GM15510 (cell line): Measurements from ENCODE around the gene SLC25A27.

Experiments used
- POLR2A ChIP-seq: IDR thresholded peaks from 3 replicates; pipeline ENCODE4 v1.6.1; 2011; ENCODE audit warnings: borderline replicate concordance; ENCODE audit not compliant: insufficient read length; ENCODE audit errors: extremely low read depth

The SLC25A27 gene, protein sequence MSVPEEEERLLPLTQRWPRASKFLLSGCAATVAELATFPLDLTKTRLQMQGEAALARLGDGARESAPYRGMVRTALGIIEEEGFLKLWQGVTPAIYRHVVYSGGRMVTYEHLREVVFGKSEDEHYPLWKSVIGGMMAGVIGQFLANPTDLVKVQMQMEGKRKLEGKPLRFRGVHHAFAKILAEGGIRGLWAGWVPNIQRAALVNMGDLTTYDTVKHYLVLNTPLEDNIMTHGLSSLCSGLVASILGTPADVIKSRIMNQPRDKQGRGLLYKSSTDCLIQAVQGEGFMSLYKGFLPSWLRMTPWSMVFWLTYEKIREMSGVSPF

DNA sequence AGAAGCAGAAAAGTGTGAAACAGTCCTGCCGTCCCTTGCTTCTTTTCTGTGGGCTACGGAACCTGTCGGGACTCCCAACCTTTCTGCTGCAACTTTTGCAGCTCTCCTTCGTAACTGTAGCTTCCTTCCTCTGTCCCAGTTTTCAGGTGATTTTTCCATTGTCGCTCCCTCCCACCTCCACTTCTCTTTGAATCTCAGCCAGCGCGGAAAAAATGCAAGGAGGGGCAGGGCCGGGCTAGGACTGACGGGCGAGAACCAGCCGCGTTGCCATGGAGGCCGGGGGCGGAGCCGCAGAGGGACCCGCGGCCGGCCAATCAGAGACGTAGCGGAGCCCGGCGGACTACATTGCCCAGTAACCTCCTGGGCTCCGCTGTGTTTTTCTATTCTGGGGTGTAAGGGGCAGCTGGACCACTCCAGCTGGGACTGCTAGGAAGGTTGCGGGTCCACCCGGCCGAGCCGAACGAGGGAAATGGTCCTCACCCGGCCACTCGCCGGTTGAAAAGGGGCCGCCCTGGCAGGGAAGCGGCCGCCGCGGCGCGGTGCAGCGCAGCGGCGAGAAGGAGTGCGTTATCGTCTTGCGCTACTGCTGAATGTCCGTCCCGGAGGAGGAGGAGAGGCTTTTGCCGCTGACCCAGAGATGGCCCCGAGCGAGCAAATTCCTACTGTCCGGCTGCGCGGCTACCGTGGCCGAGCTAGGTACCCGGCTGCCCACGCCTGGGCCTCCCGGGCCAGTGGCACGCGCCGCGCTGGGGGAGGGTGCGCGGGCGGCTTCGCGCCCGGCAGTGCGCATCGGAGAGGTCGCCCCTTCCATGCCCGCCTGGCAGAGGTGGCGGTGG lies at the start of gene SLC25A27, which contains the start of gene CYP39A1:
Gene SLC25A27 (plus strand): TSS at position 373 of the 836 bp plus-strand sequence. CDS start 218 bp downstream, at position 591.
Gene CYP39A1 (minus strand): TSS at position 216 of the 836 bp plus-strand sequence. CDS start 236 bp downstream, outside the sequence.
- TF ChIP-seq POLR2A = no peak

DNA sequence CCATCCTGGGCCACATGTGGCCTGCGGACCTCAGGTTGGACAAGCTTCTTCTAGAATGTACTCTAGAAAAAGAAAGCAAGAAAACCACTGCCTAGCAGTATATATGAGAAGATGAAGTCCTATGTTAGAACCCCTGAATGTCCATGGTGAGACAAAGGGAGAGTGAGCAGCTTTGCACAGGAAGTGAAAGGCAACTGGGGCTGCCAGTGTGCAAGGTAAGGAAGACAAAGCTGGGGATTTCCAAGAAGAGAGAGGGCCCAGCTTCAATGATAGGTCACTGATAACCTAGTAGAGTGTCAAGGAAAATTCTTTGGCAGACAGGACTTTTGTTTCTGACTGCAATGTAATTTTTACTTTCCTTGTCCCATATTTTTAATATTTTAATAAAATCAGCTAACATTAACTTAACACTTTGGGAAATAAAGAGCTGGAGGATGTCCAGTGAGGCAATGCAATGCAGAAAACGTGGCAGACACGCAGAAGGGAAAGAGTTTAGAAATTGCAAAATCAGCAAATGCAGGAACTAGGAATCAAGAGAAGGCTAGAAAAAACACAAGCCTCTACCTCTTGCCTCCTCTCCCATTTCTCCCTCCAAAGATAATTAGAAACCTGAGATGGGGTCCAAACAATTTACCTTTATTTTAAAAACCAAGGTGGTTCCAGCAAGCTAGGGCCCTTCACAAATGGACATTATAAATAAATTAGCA lies 47.5 kb upstream of the SLC25A27 start:
- TF ChIP-seq POLR2A = no peak

DNA sequence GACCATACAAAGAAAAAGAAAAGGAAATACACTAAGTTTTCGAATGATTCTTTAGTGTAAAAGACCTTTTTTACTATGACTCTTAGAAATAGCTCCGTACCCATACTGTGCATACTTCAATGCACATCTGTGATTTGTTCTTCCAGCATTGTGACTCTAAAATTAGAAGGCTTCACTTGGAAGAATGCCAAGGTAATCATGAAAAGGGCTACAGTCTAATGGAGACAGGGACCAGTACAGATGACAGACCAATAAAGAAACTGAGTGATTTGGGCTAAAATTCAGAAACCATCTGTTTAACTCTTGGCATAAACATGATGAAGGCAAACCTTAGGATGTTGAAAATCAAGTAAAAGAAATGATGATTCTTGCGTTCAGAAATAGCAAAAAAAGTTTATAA lies 46.4 kb upstream of the SLC25A27 start:
- TF ChIP-seq POLR2A = no peak

DNA sequence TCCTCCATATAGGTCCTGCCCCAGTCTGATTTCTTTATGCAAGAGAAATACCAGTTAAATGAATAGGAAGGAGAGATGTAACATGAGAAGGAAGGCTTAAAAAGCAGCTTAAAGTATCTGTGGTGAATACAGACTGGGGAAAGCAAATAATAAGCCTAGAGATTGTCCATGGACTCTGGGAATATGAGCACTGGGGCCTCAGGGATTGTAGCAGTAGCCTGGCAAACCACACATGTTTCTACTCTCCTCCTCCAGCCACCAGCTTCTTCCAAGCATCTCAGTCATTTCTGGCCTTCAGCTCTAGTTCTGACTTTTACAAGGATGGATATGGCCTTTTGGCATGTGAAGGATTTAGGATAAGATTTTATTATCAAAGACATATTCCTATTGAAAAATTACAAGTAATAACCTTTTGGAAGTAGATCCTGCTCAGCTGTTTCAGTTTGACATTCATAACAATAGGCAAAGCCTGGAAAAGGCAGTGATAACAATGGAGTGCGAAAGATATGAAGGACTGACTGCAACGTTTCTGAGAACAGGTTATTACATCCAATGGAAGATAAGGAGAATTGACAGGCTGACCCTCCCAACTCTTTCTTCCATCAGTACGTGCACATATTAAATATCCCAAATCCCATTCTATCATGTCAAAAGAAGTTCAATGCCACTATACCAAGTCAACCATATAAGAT lies 41.8 kb upstream of the SLC25A27 start:
- TF ChIP-seq POLR2A = no peak

DNA sequence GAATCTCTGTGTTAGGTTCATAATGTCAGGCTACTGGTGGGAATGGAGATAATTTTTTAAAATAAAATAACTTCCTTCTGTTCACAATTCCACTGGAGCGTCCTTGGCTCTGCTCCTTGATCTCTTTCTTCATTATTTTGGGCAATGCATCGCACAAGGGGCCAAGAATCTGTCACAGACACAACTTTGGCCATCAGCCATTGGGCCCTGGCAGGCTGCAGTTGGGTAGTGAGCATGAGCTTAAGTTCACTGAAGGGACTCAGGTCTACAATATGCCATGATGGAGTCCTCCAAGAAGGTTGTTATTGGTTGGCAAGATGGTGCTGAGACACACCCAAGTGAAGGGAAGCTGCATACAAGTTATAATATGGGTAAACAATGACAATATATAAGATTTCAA lies 40.1 kb upstream of the SLC25A27 start:
- TF ChIP-seq POLR2A = no peak

DNA sequence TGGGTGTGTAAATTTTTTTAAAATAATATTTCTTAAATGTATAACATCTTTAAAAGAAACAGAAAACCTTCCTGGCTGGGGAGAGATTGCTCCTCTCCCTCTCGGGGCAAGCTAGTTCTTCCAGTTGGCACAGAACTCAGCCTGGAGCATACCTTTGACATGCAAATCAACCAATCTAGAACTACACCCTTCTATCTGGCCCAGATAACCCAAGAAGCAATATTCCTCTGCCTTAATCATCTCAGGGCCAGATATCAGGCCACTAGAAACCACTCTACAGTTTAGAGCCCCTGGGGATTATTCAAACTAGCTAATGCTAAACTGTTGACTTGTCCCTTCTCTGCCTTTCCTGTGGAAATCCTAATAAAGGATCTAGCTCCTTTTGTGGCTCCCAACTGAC lies 34.0 kb upstream of the SLC25A27 start:
- TF ChIP-seq POLR2A = no peak

DNA sequence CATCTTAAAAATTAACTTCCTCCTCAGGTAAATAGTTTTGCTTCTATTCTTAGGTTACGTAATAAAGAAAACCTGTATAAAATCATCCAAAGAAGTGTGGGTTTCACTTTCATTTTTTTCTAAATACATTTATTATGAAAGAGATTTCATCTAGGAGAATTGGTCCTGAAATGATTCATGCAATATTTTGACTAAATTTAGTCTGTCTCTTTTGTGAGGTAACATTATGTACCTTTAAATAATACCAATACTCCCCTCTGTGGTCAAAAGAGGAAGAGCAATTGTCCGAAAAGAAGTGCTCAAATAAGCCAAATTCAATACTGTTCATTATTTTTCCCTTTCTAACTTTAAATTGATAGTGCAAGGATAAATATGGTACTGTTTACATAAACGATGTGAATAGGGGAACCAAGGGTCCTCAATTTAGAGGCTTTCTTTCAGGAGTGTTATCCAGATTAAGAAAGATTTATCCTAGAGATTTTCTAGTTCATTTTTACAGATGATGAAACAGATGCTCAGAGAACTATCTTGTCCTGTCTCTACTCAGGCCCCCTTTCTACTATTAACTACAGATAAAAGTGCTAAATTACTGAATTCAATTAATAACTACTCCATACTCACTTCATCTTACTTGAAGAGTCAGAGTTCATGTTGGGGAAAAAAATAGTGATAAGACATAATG lies 26.4 kb upstream of the SLC25A27 start:
- TF ChIP-seq POLR2A = no peak

DNA sequence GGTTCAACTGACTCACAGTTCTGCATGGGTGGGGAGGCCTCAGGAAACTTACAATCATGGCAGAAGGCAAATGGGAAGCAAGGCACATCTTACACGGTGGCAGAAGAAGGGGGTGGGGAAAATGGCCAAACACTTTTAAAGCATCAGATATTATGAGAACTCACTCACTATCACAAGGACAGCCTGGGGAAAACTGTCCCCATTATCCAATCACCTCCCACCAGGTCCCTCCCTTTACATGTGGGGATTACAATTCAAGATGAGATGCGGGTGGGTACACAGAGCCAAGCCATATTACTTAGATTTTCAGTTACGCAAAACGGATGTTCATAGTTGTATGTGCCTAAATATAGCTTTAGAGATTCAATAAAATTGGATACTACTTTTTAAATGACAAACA lies 25.8 kb upstream of the SLC25A27 start:
- no peak for TF ChIP-seq POLR2A

DNA sequence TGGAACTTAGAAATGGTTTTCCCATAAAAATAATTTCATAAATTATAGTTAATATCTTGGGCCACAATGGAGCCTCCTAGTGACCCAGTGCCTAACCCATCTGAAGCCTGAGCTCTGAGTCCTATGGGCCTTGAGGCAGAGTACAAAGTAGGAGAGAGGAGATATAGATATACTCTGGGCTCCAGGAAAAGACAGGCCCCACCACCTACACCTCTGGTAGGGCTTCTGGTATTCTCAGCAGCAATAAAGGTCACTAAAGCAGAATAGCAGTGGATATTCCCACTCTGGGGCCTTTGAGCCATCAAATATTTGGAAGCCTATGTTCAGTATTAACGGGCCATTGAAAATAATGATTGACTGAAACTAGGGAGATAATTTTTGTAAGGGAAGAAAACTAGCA lies 24.3 kb upstream of the SLC25A27 start:
- no peak for TF ChIP-seq POLR2A

DNA sequence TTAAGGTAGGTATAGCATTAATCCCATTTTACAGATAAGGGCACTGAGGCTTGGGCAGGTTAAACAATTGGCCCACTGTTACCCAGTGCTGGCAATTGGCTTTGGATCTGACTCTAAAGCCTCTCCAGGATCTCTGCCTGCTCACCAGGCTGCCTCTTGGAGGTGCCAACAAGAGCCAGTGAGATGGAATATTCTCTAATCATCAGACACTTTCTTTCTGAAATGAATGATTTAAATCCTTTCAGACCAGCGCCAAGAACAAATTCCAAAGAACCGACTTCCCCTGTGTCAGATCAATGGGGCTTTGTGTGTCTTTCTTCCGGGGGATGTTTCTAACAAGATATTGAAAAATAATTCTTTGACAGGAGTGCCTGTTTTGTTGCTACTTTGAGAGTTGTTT lies 23.8 kb upstream of the SLC25A27 start:
- no peak for TF ChIP-seq POLR2A

DNA sequence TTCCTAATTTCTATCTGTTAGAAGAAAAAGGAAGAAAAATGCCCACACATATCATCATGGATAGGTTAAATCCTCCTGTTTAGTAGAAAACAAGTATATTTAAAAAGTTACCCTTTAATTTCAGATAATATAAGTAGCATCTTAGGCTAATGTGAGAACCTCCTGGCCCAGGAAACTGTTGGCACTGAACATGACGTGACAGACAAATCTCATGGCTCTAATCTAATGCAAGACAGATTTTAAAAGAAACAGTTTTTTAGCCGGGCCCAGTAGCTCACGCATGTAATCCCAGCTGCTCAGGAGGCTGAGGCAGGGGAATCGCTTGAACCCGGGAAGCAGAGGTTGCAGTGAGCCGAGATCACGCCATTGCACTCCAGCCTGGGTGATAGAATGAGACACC lies 23.1 kb upstream of the SLC25A27 start:
- no peak for TF ChIP-seq POLR2A

DNA sequence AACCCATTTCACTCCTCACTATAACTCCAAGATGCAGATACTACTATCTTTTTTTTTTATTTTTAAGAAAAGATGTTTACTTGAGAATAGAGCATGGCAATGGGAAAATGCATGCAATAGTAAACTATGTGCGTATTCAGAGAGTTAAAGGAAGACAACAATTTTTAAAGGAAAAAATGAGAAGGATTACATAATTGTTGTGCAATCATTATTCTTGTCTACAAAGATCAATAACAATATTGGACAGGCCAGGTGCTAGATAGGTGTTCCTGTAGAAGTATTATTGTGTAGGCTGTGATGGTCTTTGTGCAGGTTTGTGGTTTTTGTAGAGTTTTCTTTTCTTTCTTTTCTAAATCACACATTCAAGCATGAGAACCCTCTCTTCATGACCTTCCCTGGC lies 20.7 kb upstream of the SLC25A27 start:
- no peak for TF ChIP-seq POLR2A

DNA sequence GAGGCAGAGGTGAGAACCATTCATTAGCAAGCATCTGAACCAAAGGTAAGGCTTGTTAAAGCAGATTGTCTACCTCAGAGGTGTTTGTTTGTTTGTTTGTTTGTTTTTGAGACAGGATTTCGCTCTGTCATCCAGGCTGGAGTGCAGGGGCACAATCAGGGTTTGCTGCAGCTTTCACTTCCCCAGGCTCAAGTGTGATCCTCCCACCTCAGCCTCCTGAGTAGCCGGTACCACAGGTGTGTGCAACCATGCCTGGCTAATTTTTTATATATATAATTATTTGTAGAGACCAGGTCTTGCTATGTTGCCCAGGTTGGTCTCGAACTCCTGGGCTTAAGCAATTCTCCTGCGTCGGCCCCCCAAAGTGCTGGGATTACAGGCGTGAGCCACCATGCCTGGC lies 17.3 kb upstream of the SLC25A27 start:
- TF ChIP-seq POLR2A = no peak

DNA sequence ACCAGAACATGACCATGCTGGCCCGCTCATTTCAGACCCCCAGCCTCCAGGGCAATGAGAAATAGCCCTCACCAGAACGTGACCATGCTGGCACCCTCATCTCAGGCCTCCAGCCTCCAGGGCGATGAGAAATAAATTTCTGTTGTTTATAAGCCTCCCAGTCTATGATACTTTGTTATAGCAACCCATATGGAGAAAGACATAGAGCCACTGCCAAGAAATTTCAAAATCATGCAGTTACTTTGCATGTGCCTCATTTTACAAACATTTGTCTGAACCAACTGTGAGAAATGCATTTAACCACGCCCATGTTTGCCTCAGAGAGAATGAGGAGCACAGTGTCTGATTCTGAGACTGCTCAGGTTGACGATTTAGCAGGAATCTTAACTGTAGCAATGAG lies 15.6 kb upstream of the SLC25A27 start:
- no peak for TF ChIP-seq POLR2A
